Activated T-cell treated with anti-CD3 and anti-CD28 coated beads for 4 hours (primary cell): ENCODE measurements around the gene DKK3.

ENCODE experiments used
- DNase-seq: peaks from one replicate; pipeline ENCODE4 v3.0.0-alpha.2; 2020

DKK3 gene

GRCh38 chr11:12029738-12030363, 21.4 kb upstream of the DKK3 start:
- no peak for DNase-seq

GRCh38 chr11:12029119-12029518, 20.7 kb upstream of the DKK3 start:
- no peak for DNase-seq

- DNase-seq = no peak
These were observed 19.9 kb upstream of the DKK3 start for GRCh38 chr11:12028303-12028702.

- no peak for DNase-seq
These were observed 18.1 kb upstream of the DKK3 start for GRCh38 chr11:12026331-12027211.

GRCh38 chr11:12024254-12024926, 16.0 kb upstream of the DKK3 start:
- no peak for DNase-seq

- no peak for DNase-seq
These were observed 14.6 kb upstream of the DKK3 start for GRCh38 chr11:12023015-12023414.

GRCh38 chr11:12020546-12020945, 12.1 kb upstream of the DKK3 start:
- no peak for DNase-seq

- DNase-seq = no peak
These were observed 11.5 kb upstream of the DKK3 start for GRCh38 chr11:12019866-12020416.

- no peak for DNase-seq
These were observed 10.9 kb upstream of the DKK3 start for GRCh38 chr11:12019337-12019736.

- no peak for DNase-seq
These were observed 9.5 kb upstream of the DKK3 start for GRCh38 chr11:12017865-12018453.

GRCh38 chr11:12017243-12017678, 8.8 kb upstream of the DKK3 start:
- DNase-seq = no peak

GRCh38 chr11:12016246-12016645, 7.8 kb upstream of the DKK3 start:
- DNase-seq = no peak

- no peak for DNase-seq
These were observed 7.1 kb upstream of the DKK3 start for GRCh38 chr11:12015486-12015885.

GRCh38 chr11:12013781-12014180, 5.4 kb upstream of the DKK3 start:
- DNase-seq = no peak

- no peak for DNase-seq
These were observed 1.3 kb upstream of the DKK3 start for GRCh38 chr11:12009617-12010321.

- DNase-seq = no peak
These were observed 577 bp upstream of the DKK3 start for GRCh38 chr11:12008790-12009616.

- no peak for DNase-seq
These were observed 1.2 kb downstream of the DKK3 start for GRCh38 chr11:12007230-12007593.

- no peak for DNase-seq
These were observed 1.7 kb downstream of the DKK3 start for GRCh38 chr11:12006552-12007229.

GRCh38 chr11:12005476-12005875, 3.0 kb downstream of the DKK3 start:
- DNase-seq = no peak

- no peak for DNase-seq
These were observed 3.4 kb downstream of the DKK3 start for GRCh38 chr11:12005061-12005460.

GRCh38 chr11:12003815-12004214, 4.6 kb downstream of the DKK3 start:
- no peak for DNase-seq
